Cardiac muscle cell (in vitro differentiated cells and primary cell): Measurements from ENCODE around the gene RXFP4. TPM values are rescaled to one million over a fixed set of nuclear protein-coding genes. Genes with fewer than 3 reads are reported as not detected.

ENCODE experiments used
- DNase-seq, 2 donors: peaks; one replicate each; pipeline versions ENCODE4 v3.0.0 to v3.0.0-alpha.2; 2010 to 2017; ENCODE audit warnings: low read depth in 1 of 2, low spot score in 1 of 2
- H3K27ac ChIP-seq: fragments of 200-600 bp; sonication (generic); 2 replicates; pipeline ENCODE4 v1.5.1; 2016
- H3K27me3 ChIP-seq: fragments of 200-600 bp; sonication (generic); 2 replicates; pipeline ENCODE4 v1.6.0; 2016; ENCODE audit warnings: control low read depth
- H3K36me3 ChIP-seq: fragments of 200-600 bp; sonication (generic); 2 replicates; pipeline ENCODE4 v1.5.1; 2016; ENCODE audit warnings: control low read depth
- H3K4me1 ChIP-seq: fragments of 200-600 bp; sonication (generic); 2 replicates; pipeline ENCODE4 v1.8.1; 2017; ENCODE audit warnings: low read depth, mild to moderate bottlenecking, mixed run types
- H3K4me3 ChIP-seq: fragments of 200-600 bp; sonication (generic); 2 replicates; pipeline ENCODE4 v1.5.1; 2016; ENCODE audit warnings: mild to moderate bottlenecking
- H3K9me3 ChIP-seq: fragments of 200-600 bp; sonication (generic); 2 replicates; pipeline ENCODE4 v1.5.1; 2017; ENCODE audit warnings: low read depth, mild to moderate bottlenecking, control low read depth
- CTCF ChIP-seq: IDR thresholded peaks from 2 replicates; pipeline ENCODE4 v1.5.1; 2012; ENCODE audit warnings: low read depth, mild to moderate bottlenecking, low read length
- polyA plus RNA-seq: library from polyadenylated mRNA; unstranded; fragments of >200 nt; fragmentation: Nextera tagmentation; extraction: Ambion mirVana; gene quantifications from 2 replicates; pipeline ENCODE4 v1.2.1, GENCODE V29; 2016
- total RNA-seq: library from RNA; depleted of rRNA; stranded (reverse); fragments of >200 nt; gene quantifications from 2 replicates; pipeline ENCODE4 v1.2.3, GENCODE V29; 2016

RXFP4 gene
- total and polyA plus RNA-seq, 2 experiments from 2014 or later = 0.33 TPM; not detected in 1

GRCh38 chr1:155938220-155938627 lies 3.2 kb upstream of the RXFP4 start:
- TF ChIP-seq CTCF = peak; percentile 69
- no peak overlapping the region for H3K4me3 ChIP-seq
- H3K27ac ChIP-seq = no peak overlapping the region
- H3K4me1 ChIP-seq = peaks cover 24% of the 10 kb centered on the region
- no peaks in the 10 kb centered on the region for H3K9me3 ChIP-seq
- no peaks in the 10 kb centered on the region for H3K27me3 ChIP-seq
- no peaks in the 10 kb centered on the region for H3K36me3 ChIP-seq
- DNase-seq = peak; percentile 77 to 79

GRCh38 chr1:155940482-155940992 lies 901 bp upstream of the RXFP4 start:
- Histone ChIP-seq H3K9me3 (no peaks in the 10 kb centered on the region), H3K36me3 (no peaks in the 10 kb centered on the region), H3K27me3 (no peaks in the 10 kb centered on the region), H3K4me3 (no peak overlapping the region), H3K4me1 (peaks cover 18% of the 10 kb centered on the region), H3K27ac (peak overlapping the region; percentile 75)
- DNase-seq = peak; percentile 54 to 70
- TF ChIP-seq CTCF = no peak

- H3K27me3 ChIP-seq = no peaks in the 10 kb centered on the region
- peaks cover 18% of the 10 kb centered on the region for H3K4me1 ChIP-seq
- no peaks in the 10 kb centered on the region for H3K9me3 ChIP-seq
- TF ChIP-seq CTCF = no peak
- peak overlapping the region; percentile 55 for H3K27ac ChIP-seq
- peaks cover 6% of the 10 kb centered on the region for H3K36me3 ChIP-seq
- DNase-seq = no peak
- no peak overlapping the region for H3K4me3 ChIP-seq
Observed at GRCh38 chr1:155941845-155942531, 550 bp downstream of the RXFP4 start.

- H3K36me3 ChIP-seq = peaks cover 12% of the 10 kb centered on the region
- TF ChIP-seq CTCF = no peak
- H3K9me3 ChIP-seq = no peaks in the 10 kb centered on the region
- no peaks in the 10 kb centered on the region for H3K27me3 ChIP-seq
- DNase-seq = no peak
- H3K4me3 ChIP-seq = no peak overlapping the region
- peaks cover 18% of the 10 kb centered on the region for H3K4me1 ChIP-seq
- H3K27ac ChIP-seq = peak overlapping the region; percentile 55
Observed at GRCh38 chr1:155942578-155943141, 1.2 kb downstream of the RXFP4 start.

GRCh38 chr1:155944444-155944799 lies 3.0 kb downstream of the RXFP4 start:
- Histone ChIP-seq H3K27ac (peak overlapping the region; percentile 81), H3K36me3 (peaks cover 26% of the 10 kb centered on the region), H3K9me3 (no peaks in the 10 kb centered on the region), H3K4me3 (no peak overlapping the region), H3K27me3 (no peaks in the 10 kb centered on the region), H3K4me1 (peaks cover 14% of the 10 kb centered on the region)
- no peak for TF ChIP-seq CTCF
- no peak for DNase-seq
